Liver (tissue), 3 donors: Measurements from ENCODE around the gene FCRL5.

Experiments
- EGR1 ChIP-seq, 2 donors: IDR thresholded peaks; 2 replicates each; pipeline ENCODE4 v1.6.1; 2016 to 2018; ENCODE audit warnings: antibody characterized with exemption in 2 of 2, low read depth in 2 of 2
- JUND ChIP-seq, 2 donors: IDR thresholded peaks; 2 replicates each; pipeline ENCODE4 v1.6.1; 2016; ENCODE audit warnings: antibody characterized with exemption in 2 of 2
- YY1 ChIP-seq: IDR thresholded peaks from 2 replicates; pipeline ENCODE4 v1.6.1; 2016; ENCODE audit warnings: antibody characterized with exemption, mild to moderate bottlenecking
- TF ChIP-seq, protein P1 (sequence below): fragments of 150-350 bp; IDR thresholded peaks from 2 replicates; pipeline ENCODE4 v1.5.1; 2017; ENCODE audit warnings: improper control_type of control experiment, low read depth, low read length; ENCODE audit not compliant: missing input control
- TF ChIP-seq, protein P2 (sequence below): IDR thresholded peaks from 2 replicates; pipeline ENCODE4 v1.6.1; 2016; ENCODE audit warnings: antibody characterized with exemption, mild to moderate bottlenecking
- donor health status: healthy.
- donor health status: healthy.

DNA sequence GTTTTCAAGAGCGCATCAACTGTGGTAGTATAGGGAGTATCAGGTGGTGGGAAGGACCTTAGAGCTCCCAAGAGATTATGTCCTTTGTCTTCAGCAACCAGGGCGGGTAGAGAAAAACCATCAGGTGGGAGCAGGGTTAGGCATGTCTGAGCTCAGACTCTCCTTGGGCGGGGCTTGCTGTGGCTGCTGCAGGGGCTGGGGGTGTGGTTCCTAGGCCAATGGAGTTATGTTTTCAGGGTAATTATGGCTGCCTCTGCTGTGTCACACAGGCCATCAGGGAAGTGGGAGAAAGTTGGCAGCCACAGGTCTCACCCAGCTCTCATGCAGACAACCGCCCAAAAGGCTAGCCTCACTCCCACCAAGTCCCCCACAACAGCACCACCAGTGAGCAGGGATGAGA, 74.9 kb downstream of the FCRL5 start:
- TF ChIP-seq, protein P1, sequence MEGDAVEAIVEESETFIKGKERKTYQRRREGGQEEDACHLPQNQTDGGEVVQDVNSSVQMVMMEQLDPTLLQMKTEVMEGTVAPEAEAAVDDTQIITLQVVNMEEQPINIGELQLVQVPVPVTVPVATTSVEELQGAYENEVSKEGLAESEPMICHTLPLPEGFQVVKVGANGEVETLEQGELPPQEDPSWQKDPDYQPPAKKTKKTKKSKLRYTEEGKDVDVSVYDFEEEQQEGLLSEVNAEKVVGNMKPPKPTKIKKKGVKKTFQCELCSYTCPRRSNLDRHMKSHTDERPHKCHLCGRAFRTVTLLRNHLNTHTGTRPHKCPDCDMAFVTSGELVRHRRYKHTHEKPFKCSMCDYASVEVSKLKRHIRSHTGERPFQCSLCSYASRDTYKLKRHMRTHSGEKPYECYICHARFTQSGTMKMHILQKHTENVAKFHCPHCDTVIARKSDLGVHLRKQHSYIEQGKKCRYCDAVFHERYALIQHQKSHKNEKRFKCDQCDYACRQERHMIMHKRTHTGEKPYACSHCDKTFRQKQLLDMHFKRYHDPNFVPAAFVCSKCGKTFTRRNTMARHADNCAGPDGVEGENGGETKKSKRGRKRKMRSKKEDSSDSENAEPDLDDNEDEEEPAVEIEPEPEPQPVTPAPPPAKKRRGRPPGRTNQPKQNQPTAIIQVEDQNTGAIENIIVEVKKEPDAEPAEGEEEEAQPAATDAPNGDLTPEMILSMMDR = no peak
- TF ChIP-seq YY1 = no peak
- TF ChIP-seq, protein P2, sequence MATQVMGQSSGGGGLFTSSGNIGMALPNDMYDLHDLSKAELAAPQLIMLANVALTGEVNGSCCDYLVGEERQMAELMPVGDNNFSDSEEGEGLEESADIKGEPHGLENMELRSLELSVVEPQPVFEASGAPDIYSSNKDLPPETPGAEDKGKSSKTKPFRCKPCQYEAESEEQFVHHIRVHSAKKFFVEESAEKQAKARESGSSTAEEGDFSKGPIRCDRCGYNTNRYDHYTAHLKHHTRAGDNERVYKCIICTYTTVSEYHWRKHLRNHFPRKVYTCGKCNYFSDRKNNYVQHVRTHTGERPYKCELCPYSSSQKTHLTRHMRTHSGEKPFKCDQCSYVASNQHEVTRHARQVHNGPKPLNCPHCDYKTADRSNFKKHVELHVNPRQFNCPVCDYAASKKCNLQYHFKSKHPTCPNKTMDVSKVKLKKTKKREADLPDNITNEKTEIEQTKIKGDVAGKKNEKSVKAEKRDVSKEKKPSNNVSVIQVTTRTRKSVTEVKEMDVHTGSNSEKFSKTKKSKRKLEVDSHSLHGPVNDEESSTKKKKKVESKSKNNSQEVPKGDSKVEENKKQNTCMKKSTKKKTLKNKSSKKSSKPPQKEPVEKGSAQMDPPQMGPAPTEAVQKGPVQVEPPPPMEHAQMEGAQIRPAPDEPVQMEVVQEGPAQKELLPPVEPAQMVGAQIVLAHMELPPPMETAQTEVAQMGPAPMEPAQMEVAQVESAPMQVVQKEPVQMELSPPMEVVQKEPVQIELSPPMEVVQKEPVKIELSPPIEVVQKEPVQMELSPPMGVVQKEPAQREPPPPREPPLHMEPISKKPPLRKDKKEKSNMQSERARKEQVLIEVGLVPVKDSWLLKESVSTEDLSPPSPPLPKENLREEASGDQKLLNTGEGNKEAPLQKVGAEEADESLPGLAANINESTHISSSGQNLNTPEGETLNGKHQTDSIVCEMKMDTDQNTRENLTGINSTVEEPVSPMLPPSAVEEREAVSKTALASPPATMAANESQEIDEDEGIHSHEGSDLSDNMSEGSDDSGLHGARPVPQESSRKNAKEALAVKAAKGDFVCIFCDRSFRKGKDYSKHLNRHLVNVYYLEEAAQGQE = no peak
- TF ChIP-seq JUND (IDR thresholded peaks at IDR 0.05) = no peak
- TF ChIP-seq EGR1 (IDR thresholded peaks at IDR 0.05; ENCODE audit: low read depth in 2 of 2) = no peak
